Endothelial cell of umbilical vein (primary cell): ENCODE results near the gene STX8.

Experiments
- CTCF ChIP-seq, 2 donors: IDR thresholded peaks; 1 replicate in 1 of 2; 2 replicates in 1 of 2; pipeline ENCODE4 v1.5.1; 2011; ENCODE audit warnings: low read length in 2 of 2, mild to moderate bottlenecking in 2 of 2, moderate library complexity in 2 of 2, control low read depth in 1 of 2, inconsistent platforms in 1 of 2, low read depth in 1 of 2; ENCODE audit not compliant: insufficient read depth in 1 of 2; ENCODE audit errors: extremely low read depth in 1 of 2
- EZH2 ChIP-seq: IDR thresholded peaks from 2 replicates; pipeline ENCODE4 v1.6.1; 2012; ENCODE audit warnings: borderline replicate concordance, low read depth, mild to moderate bottlenecking, moderate library complexity, low read length, inconsistent platforms; ENCODE audit not compliant: severe bottlenecking

- TF ChIP-seq CTCF (IDR thresholded peaks at IDR 0.05; ENCODE audit: extremely low read depth in 1 of 2, insufficient read depth in 1 of 2, low read depth in 1 of 2, low read length in 2 of 2) (no peak), EZH2 (no peak)
Measured at GRCh38 chr17:9237661-9238301, 337.8 kb downstream of the STX8 start.
